GM23338 (cell line): Measurements from ENCODE around the gene FARSB. TPM values are rescaled to one million over a fixed set of nuclear protein-coding genes. Genes with fewer than 3 reads are reported as not detected.
A peak's percentile ranks its signal among the peaks of the same experiment; 100 is the strongest.

Experiments
- ATAC-seq: fragments of 200-7000 bp; cut with Tn5 transposase; 3 replicates; pipeline ENCODE4 v1.9.1; 2020
- DNase-seq: peaks from one replicate; pipeline ENCODE4 v3.0.0-alpha.2; 2015; ENCODE audit warnings: low spot score
- H2AFZ ChIP-seq: fragments of 200-600 bp; sonication (generic); 2 replicates; pipeline ENCODE4 v1.8.0; 2016; ENCODE audit warnings: antibody characterized with exemption, mild to moderate bottlenecking, moderate library complexity
- H3F3A ChIP-seq: fragments of 200-600 bp; sonication (generic); replicated peaks from 2 replicates; pipeline ENCODE4 v1.8.0; 2017; ENCODE audit warnings: antibody characterized with exemption, mixed run types, low read depth
- H3K27ac ChIP-seq: fragments of 200-600 bp; sonication (generic); 2 replicates; pipeline ENCODE4 v1.6.1; 2016; ENCODE audit warnings: low read depth
- H3K27me3 ChIP-seq: fragments of 200-600 bp; sonication (generic); 2 replicates; pipeline ENCODE4 v1.8.0; 2016; ENCODE audit warnings: mild to moderate bottlenecking, mixed run types, moderate library complexity; ENCODE audit not compliant: insufficient read depth
- H3K36me3 ChIP-seq: fragments of 200-600 bp; sonication (generic); 2 replicates; pipeline ENCODE4 v1.8.0; 2016; ENCODE audit warnings: mild to moderate bottlenecking; ENCODE audit not compliant: insufficient read depth
- H3K4me1 ChIP-seq: fragments of 200-600 bp; sonication (generic); 2 replicates; pipeline ENCODE4 v1.8.0; 2016; ENCODE audit warnings: mild to moderate bottlenecking, moderate library complexity; ENCODE audit not compliant: insufficient read depth
- H3K4me2 ChIP-seq: fragments of 200-600 bp; sonication (generic); 2 replicates; pipeline ENCODE4 v1.7.1; 2017; ENCODE audit warnings: mixed run types
- H3K4me3 ChIP-seq: fragments of 200-600 bp; sonication (generic); 2 replicates; pipeline ENCODE4 v1.6.1; 2016; ENCODE audit warnings: mixed run types
- H3K79me2 ChIP-seq: fragments of 200-600 bp; sonication (generic); replicated peaks from 2 replicates; pipeline ENCODE4 v1.8.0; 2017; ENCODE audit warnings: mild to moderate bottlenecking; ENCODE audit not compliant: insufficient read depth
- H3K9me2 ChIP-seq: fragments of 200-600 bp; sonication (generic); 2 replicates; pipeline ENCODE4 v1.8.0; 2017; ENCODE audit not compliant: insufficient read depth
- H4K20me1 ChIP-seq: fragments of 200-600 bp; sonication (generic); replicated peaks from 2 replicates; pipeline ENCODE4 v1.8.0; 2017; ENCODE audit warnings: mild to moderate bottlenecking; ENCODE audit not compliant: insufficient read depth
- H3K27ac Mint-ChIP-seq: 2 replicates; pipeline ENCODE4 v1.8.0; 2020; ENCODE audit warnings: inconsistent platforms, mild to moderate bottlenecking, moderate library complexity, mixed read lengths
- H3K27me3 Mint-ChIP-seq: 3 replicates; pipeline ENCODE4 v1.8.0; 2022; ENCODE audit warnings: low read depth, mild to moderate bottlenecking, moderate library complexity, mixed read lengths, inconsistent platforms; ENCODE audit not compliant: insufficient read depth, poor library complexity
- H3K36me3 Mint-ChIP-seq: 3 replicates; pipeline ENCODE4 v1.8.0; 2021; ENCODE audit warnings: low read depth, mild to moderate bottlenecking, inconsistent platforms, moderate library complexity, mixed read lengths
- H3K4me1 Mint-ChIP-seq: 3 replicates; pipeline ENCODE4 v1.8.0; 2020; ENCODE audit warnings: mild to moderate bottlenecking, inconsistent platforms, mixed read lengths
- H3K4me3 Mint-ChIP-seq: 3 replicates; pipeline ENCODE4 v1.8.0; 2021; ENCODE audit warnings: moderate library complexity, mild to moderate bottlenecking, inconsistent platforms, mixed read lengths
- H3K9me3 Mint-ChIP-seq: 3 replicates; pipeline ENCODE4 v1.8.0; 2020; ENCODE audit warnings: moderate library complexity, mild to moderate bottlenecking, inconsistent platforms, mixed read lengths
- CREB1 ChIP-seq: fragments of 250-450 bp; sonication (Bioruptor Pico); IDR thresholded peaks from 2 replicates; pipeline ENCODE4 v1.5.0; 2020; ENCODE audit warnings: low read depth, mild to moderate bottlenecking, moderate library complexity
- EZH2 ChIP-seq: fragments of 200-600 bp; sonication (generic); IDR thresholded peaks from one replicate; pipeline ENCODE4 v1.8.0; 2017; ENCODE audit warnings: antibody characterized with exemption, mild to moderate bottlenecking, low read depth; ENCODE audit not compliant: unreplicated experiment
- EZH2phosphoT487 ChIP-seq: fragments of 200-600 bp; sonication (generic); IDR thresholded peaks from one replicate; pipeline ENCODE4 v1.8.1; 2018; ENCODE audit warnings: antibody characterized with exemption; ENCODE audit not compliant: unreplicated experiment
- NANOG ChIP-seq: IDR thresholded peaks from 2 replicates; pipeline ENCODE4 v1.6.1; 2016; ENCODE audit warnings: antibody characterized with exemption, borderline replicate concordance
- POLR2AphosphoS5 ChIP-seq: IDR thresholded peaks from 2 replicates; pipeline ENCODE4 v1.6.1; 2016; ENCODE audit warnings: antibody characterized with exemption, low read depth
- STAT1 ChIP-seq: IDR thresholded peaks from one replicate; pipeline ENCODE4 v1.6.1; 2016; ENCODE audit warnings: antibody characterized with exemption; ENCODE audit not compliant: unreplicated experiment
- ZNF114 ChIP-seq: fragments of 250-450 bp; sonication (Bioruptor Pico); IDR thresholded peaks from 2 replicates; pipeline ENCODE4 v1.5.0; 2020; ENCODE audit warnings: mild to moderate bottlenecking, moderate library complexity
- polyA plus RNA-seq: library from polyadenylated mRNA; unstranded; fragments of >200 nt; fragmentation: Nextera tagmentation; extraction: Ambion mirVana; gene quantifications from 2 replicates; pipeline ENCODE4 v1.2.1, GENCODE V29; 2016
- total RNA-seq: library from RNA; depleted of rRNA; stranded (reverse); fragments of >200 nt; shearing (Covaris generic); gene quantifications from 2 replicates; pipeline ENCODE4 v1.2.3, GENCODE V29; 2014
- TF ChIP-seq, protein P1 (sequence below), 2 experiments: fragments of 200-600 bp in 1 of 2; sonication (generic) in 1 of 2; conservative IDR thresholded peaks; 2 replicates each; pipeline versions ENCODE4 v1.5.1 to v1.6.1; 2016 to 2017; ENCODE audit warnings: antibody characterized with exemption in 2 of 2, low read depth in 2 of 2, mild to moderate bottlenecking in 2 of 2, moderate library complexity in 1 of 2
- TF ChIP-seq, protein P2 (sequence below): fragments of 250-450 bp; sonication (Bioruptor Pico); IDR thresholded peaks from 2 replicates; pipeline ENCODE4 v1.5.0; 2020; ENCODE audit warnings: mild to moderate bottlenecking, moderate library complexity

The FARSB gene
- total and polyA plus RNA-seq, 2 experiments from 2014 or later: 32.5 to 40.0 TPM

DNA sequence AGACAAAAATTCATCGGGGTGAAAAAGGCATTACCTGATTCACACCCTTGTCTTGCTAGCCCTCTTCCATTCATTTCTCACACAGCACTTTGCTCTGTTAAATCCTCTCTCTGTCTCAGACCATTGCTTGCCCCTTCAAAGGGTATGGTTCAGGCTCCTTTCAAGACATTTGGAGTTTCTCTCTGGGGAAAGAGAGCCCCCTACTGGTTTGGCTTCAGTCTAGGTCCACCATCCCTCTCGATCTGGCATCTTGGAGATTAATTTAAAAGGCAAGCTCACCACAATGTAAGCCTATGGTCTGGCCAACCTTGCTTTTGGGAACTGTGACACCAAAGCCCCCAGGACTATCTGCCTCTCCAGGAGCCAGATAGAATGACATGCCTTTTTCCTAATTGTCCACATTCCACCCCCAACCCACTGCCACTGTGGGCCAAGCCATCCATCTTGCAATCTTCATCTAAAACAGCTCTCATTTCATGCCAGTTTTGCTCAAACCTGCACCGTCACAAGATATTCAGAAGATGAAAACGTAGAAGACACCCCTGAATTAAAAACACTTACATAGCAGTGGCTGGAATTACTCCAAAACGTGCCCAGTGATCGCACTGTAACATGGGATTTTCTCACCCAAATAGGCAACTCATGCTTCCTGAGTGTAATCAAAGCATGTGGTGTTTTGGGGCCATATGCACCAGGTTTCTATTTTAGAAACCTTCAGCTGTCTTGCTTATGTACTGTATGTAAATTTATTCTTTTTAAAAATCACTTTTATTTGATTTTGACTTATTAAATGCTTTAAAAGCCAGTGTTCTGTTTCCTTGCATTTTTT lies 93.9 kb downstream of the FARSB start:
- Mint-ChIP-seq H3K4me1 (peaks cover 5% of the 10 kb centered on the region; the same call in 1 of the 3 replicates), H3K36me3 (0 out of 3 replicates have a peak, but pooled peaks cover 5% of the 10 kb centered on the region), H3K4me3 (no peak overlapping the region), H3K9me3 (no peaks in the 10 kb centered on the region), H3K27ac (no peak overlapping the region), H3K27me3 (peaks cover 5% of the 10 kb centered on the region)
- TF ChIP-seq, protein P1, sequence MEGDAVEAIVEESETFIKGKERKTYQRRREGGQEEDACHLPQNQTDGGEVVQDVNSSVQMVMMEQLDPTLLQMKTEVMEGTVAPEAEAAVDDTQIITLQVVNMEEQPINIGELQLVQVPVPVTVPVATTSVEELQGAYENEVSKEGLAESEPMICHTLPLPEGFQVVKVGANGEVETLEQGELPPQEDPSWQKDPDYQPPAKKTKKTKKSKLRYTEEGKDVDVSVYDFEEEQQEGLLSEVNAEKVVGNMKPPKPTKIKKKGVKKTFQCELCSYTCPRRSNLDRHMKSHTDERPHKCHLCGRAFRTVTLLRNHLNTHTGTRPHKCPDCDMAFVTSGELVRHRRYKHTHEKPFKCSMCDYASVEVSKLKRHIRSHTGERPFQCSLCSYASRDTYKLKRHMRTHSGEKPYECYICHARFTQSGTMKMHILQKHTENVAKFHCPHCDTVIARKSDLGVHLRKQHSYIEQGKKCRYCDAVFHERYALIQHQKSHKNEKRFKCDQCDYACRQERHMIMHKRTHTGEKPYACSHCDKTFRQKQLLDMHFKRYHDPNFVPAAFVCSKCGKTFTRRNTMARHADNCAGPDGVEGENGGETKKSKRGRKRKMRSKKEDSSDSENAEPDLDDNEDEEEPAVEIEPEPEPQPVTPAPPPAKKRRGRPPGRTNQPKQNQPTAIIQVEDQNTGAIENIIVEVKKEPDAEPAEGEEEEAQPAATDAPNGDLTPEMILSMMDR (conservative IDR thresholded peaks at IDR 0.05; ENCODE audit: low read depth in 2 of 2): peak; percentile 81 to 88
- no peak for TF ChIP-seq STAT1
- H3K4me1 ChIP-seq: no peaks in the 10 kb centered on the region
- no peak overlapping the region for H3K4me3 ChIP-seq
- no peaks in the 10 kb centered on the region; the same call in 1 of the 2 replicates for H4K20me1 ChIP-seq
- no peak overlapping the region for H3K27ac ChIP-seq
- ATAC-seq (peak; percentile 95), DNase-seq (peak; percentile 90)
- no peak overlapping the region for H2AFZ ChIP-seq
- H3K27me3 ChIP-seq: no peaks in the 10 kb centered on the region
- H3F3A ChIP-seq: no peaks in the 10 kb centered on the region
- no peaks in the 10 kb centered on the region for H3K79me2 ChIP-seq
- H3K36me3 ChIP-seq: no peaks in the 10 kb centered on the region
- no peak overlapping the region for H3K4me2 ChIP-seq
- H3K9me2 ChIP-seq: no peaks in the 10 kb centered on the region

DNA sequence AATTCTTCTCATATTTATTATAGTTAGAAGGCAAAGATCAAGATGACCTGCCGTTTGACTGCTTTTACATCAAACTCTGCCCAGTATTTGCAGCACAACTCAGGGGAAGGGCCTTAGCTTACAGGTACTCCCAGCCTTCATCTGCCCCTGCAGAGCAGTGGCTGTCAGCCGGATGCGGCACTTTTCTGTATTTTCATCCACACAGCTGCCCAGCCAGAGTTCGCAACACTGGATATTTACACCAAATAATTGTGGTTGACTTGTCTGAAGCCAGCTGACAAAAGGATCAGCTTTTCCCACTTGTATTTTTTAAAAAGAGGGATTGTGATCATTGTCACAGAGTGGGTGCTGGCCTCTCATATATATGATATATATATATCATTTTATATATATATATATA lies 94.7 kb downstream of the FARSB start:
- no peaks in the 10 kb centered on the region for H3K9me2 ChIP-seq
- no peak for DNase-seq
- H3K27me3 Mint-ChIP-seq: peaks cover 6% of the 10 kb centered on the region
- H3K36me3 ChIP-seq: no peaks in the 10 kb centered on the region
- H3F3A ChIP-seq: no peaks in the 10 kb centered on the region
- H3K4me1 ChIP-seq: no peaks in the 10 kb centered on the region
- no peaks in the 10 kb centered on the region for H3K36me3 Mint-ChIP-seq
- no peak overlapping the region for H3K4me3 ChIP-seq
- no peak overlapping the region for H3K27ac Mint-ChIP-seq
- no peaks in the 10 kb centered on the region for H3K79me2 ChIP-seq
- H3K27me3 ChIP-seq: no peaks in the 10 kb centered on the region
- no peak overlapping the region for H3K4me2 ChIP-seq
- no peak overlapping the region for H2AFZ ChIP-seq
- no peaks in the 10 kb centered on the region; the same call in 1 of the 2 replicates for H4K20me1 ChIP-seq
- H3K9me3 Mint-ChIP-seq: no peaks in the 10 kb centered on the region
- ATAC-seq: no peak
- H3K27ac ChIP-seq: no peak overlapping the region
- no peak overlapping the region for H3K4me3 Mint-ChIP-seq
- peaks cover 6% of the 10 kb centered on the region; the same call in 1 of the 3 replicates for H3K4me1 Mint-ChIP-seq
- TF ChIP-seq CREB1: no peak
- TF ChIP-seq, protein P1 (conservative IDR thresholded peaks at IDR 0.05; ENCODE audit: low read depth in 2 of 2): no peak
- no peak for TF ChIP-seq EZH2phosphoT487
- no peak for TF ChIP-seq ZNF114 (CRISPR knock-in tag)
- no peak for TF ChIP-seq POLR2AphosphoS5
- TF ChIP-seq, protein P2, sequence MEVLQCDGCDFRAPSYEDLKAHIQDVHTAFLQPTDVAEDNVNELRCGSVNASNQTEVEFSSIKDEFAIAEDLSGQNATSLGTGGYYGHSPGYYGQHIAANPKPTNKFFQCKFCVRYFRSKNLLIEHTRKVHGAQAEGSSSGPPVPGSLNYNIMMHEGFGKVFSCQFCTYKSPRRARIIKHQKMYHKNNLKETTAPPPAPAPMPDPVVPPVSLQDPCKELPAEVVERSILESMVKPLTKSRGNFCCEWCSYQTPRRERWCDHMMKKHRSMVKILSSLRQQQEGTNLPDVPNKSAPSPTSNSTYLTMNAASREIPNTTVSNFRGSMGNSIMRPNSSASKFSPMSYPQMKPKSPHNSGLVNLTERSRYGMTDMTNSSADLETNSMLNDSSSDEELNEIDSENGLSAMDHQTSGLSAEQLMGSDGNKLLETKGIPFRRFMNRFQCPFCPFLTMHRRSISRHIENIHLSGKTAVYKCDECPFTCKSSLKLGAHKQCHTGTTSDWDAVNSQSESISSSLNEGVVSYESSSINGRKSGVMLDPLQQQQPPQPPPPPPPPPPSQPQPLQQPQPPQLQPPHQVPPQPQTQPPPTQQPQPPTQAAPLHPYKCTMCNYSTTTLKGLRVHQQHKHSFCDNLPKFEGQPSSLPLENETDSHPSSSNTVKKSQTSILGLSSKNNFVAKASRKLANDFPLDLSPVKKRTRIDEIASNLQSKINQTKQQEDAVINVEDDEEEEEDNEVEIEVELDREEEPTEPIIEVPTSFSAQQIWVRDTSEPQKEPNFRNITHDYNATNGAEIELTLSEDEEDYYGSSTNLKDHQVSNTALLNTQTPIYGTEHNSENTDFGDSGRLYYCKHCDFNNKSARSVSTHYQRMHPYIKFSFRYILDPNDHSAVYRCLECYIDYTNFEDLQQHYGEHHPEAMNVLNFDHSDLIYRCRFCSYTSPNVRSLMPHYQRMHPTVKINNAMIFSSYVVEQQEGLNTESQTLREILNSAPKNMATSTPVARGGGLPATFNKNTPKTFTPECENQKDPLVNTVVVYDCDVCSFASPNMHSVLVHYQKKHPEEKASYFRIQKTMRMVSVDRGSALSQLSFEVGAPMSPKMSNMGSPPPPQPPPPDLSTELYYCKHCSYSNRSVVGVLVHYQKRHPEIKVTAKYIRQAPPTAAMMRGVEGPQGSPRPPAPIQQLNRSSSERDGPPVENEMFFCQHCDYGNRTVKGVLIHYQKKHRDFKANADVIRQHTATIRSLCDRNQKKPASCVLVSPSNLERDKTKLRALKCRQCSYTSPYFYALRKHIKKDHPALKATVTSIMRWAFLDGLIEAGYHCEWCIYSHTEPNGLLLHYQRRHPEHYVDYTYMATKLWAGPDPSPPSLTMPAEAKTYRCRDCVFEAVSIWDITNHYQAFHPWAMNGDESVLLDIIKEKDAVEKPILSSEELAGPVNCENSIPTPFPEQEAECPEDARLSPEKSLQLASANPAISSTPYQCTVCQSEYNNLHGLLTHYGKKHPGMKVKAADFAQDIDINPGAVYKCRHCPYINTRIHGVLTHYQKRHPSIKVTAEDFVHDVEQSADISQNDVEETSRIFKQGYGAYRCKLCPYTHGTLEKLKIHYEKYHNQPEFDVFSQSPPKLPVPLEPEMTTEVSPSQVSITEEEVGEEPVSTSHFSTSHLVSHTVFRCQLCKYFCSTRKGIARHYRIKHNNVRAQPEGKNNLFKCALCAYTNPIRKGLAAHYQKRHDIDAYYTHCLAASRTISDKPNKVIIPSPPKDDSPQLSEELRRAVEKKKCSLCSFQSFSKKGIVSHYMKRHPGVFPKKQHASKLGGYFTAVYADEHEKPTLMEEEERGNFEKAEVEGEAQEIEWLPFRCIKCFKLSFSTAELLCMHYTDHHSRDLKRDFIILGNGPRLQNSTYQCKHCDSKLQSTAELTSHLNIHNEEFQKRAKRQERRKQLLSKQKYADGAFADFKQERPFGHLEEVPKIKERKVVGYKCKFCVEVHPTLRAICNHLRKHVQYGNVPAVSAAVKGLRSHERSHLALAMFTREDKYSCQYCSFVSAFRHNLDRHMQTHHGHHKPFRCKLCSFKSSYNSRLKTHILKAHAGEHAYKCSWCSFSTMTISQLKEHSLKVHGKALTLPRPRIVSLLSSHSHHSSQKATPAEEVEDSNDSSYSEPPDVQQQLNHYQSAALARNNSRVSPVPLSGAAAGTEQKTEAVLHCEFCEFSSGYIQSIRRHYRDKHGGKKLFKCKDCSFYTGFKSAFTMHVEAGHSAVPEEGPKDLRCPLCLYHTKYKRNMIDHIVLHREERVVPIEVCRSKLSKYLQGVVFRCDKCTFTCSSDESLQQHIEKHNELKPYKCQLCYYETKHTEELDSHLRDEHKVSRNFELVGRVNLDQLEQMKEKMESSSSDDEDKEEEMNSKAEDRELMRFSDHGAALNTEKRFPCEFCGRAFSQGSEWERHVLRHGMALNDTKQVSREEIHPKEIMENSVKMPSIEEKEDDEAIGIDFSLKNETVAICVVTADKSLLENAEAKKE (CRISPR knock-in tag): no peak
- no peak for TF ChIP-seq EZH2
- TF ChIP-seq STAT1: no peak
- no peak for TF ChIP-seq NANOG
